ENCODE data around the gene NKAIN2. TPM values are rescaled to one million over a fixed set of nuclear protein-coding genes. Genes with fewer than 3 reads are reported as not detected.

NKAIN2 gene
- total RNA-seq, 2 donors from 2014 or later: 0.68 TPM; not detected in 1

DNA sequence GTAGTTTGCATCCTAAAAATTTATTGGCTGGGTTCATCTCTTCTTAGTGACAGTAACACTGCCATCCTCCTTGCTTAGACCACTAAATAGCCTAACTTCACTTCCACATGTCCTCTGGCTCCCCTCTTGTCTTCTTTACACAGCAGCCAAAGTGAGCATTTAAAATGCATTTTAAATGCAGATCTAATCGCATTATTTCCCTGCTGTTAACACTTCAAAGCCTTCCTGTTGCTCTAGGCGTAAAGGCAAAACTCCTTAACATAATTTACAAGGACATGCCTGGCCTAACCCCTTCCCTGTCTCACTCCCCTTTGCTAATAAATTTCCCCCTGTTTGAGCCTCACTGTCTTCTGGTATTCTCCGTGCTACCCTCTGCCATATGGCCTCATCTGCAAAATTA is 26.5 kb downstream of the NKAIN2 start:
- Histone ChIP-seq H3K4me1 (replicated peaks) (no peaks in the 10 kb centered on the region), H3K4me3 (no peak overlapping the region), H3K36me3 (no peaks in the 10 kb centered on the region), H3K27ac (no peak overlapping the region), H3K27me3 (replicated peaks; ENCODE audit: insufficient read depth) (no peaks in the 10 kb centered on the region), H3K9me3 (no peaks in the 10 kb centered on the region)
- 11% methylated on average over 3 of the region's 3 CpGs for WGBS
- intact Hi-C loops (cut with DNase I): no loop called here
- TF ChIP-seq POLR2A (IDR thresholded peaks at IDR 0.05) (no peak), CTCF (IDR thresholded peaks at IDR 0.05) (no peak)
- no peak for DNase-seq (ENCODE audit: low spot score)

GRCh38 chr6:123838505-123839234 is 35.0 kb downstream of the NKAIN2 start:
- DNase-seq (ENCODE audit: low spot score): no peak
- no peak overlapping the region for H3K4me3 ChIP-seq
- no peaks in the 10 kb centered on the region for H3K36me3 ChIP-seq
- WGBS: 66% methylated on average over 8 of the region's 8 CpGs
- TF ChIP-seq POLR2A (IDR thresholded peaks at IDR 0.05) (no peak), POLR2AphosphoS5 (IDR thresholded peaks at IDR 0.05) (no peak), CTCF (IDR thresholded peaks at IDR 0.05) (no peak)
- H3K27ac ChIP-seq: no peak overlapping the region
- H3K27me3 ChIP-seq (replicated peaks; ENCODE audit: insufficient read depth): no peaks in the 10 kb centered on the region
- H3K9me3 ChIP-seq: no peaks in the 10 kb centered on the region
- intact Hi-C loops (cut with DNase I): no loop called here
- H3K4me1 ChIP-seq (replicated peaks): no peaks in the 10 kb centered on the region

- Histone ChIP-seq H3K4me1 (replicated peaks) (no peaks in the 10 kb centered on the region), H3K9me3 (no peaks in the 10 kb centered on the region), H3K4me3 (no peak overlapping the region), H3K36me3 (no peaks in the 10 kb centered on the region), H3K27me3 (replicated peaks; ENCODE audit: insufficient read depth) (no peaks in the 10 kb centered on the region), H3K27ac (no peak overlapping the region)
- no peak for DNase-seq (ENCODE audit: low spot score)
- WGBS: 48% methylated on average over 6 of the region's 6 CpGs
- intact Hi-C loops (cut with DNase I): no loop called here
- TF ChIP-seq CTCF (IDR thresholded peaks at IDR 0.05) (no peak), POLR2AphosphoS5 (IDR thresholded peaks at IDR 0.05) (no peak), POLR2A (IDR thresholded peaks at IDR 0.05) (no peak)
These were observed 37.6 kb downstream of the NKAIN2 start for GRCh38 chr6:123841067-123841896.

GRCh38 chr6:123844011-123844410 is 40.3 kb downstream of the NKAIN2 start:
- TF ChIP-seq POLR2AphosphoS5 (IDR thresholded peaks at IDR 0.05) (no peak), CTCF (IDR thresholded peaks at IDR 0.05) (no peak), POLR2A (IDR thresholded peaks at IDR 0.05) (no peak)
- no peaks in the 10 kb centered on the region for H3K27me3 ChIP-seq (replicated peaks; ENCODE audit: insufficient read depth)
- no peak overlapping the region for H3K27ac ChIP-seq
- no peak overlapping the region for H3K4me3 ChIP-seq
- no peaks in the 10 kb centered on the region for H3K4me1 ChIP-seq (replicated peaks)
- DNase-seq (ENCODE audit: low spot score): no peak
- intact Hi-C loops (cut with DNase I): no loop called here
- H3K9me3 ChIP-seq: no peaks in the 10 kb centered on the region
- H3K36me3 ChIP-seq: no peaks in the 10 kb centered on the region
- 94% methylated on average over 5 of the region's 5 CpGs for WGBS
